Skeletal muscle cell (primary cell): ENCODE measurements around the gene HTRA3.

ENCODE experiments used
- DNase-seq: peaks from one replicate; pipeline ENCODE4 v3.0.0-alpha.2; 2010; ENCODE audit warnings: low read depth
- H3K4me3 ChIP-seq: 2 replicates; pipeline ENCODE4 v1.5.1; 2011; ENCODE audit warnings: low read depth, mild to moderate bottlenecking, control low read depth, low read length, moderate library complexity

The HTRA3 gene

DNA sequence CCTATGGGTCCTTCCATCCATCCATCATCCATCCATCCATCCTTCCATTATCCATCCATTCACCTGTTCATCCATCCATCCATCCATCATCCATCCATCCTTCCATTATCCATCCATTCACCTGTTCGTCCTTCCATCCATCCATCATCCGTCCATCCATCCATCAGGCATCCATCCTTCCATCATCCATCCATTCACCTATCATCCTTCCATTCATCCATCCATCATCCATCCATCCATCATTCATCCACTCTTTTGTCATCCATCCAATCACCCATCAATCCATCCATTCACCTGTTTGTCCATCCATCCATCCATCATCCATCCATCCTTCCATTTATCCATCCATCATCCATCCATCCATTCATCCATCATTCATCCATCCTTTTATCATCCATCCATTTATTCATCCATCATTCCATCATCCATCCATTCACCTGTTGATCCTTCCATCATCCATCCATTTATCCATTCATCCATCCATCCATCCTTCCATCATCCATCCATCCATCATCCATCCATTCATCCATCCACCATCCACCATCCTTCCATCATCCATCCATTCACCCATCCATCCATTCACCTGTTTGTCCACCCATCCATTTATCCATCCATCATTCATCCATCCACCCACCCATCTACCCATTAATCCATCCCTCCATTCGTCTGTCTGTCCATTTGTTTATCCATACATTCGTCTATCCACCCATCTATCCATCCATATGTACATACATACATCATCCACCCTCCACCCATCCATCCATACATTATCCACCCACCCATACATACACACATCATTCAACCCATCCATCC, 35.7 kb upstream of the HTRA3 start:
- no peak for DNase-seq
- H3K4me3 ChIP-seq, result no peak overlapping the region

DNA sequence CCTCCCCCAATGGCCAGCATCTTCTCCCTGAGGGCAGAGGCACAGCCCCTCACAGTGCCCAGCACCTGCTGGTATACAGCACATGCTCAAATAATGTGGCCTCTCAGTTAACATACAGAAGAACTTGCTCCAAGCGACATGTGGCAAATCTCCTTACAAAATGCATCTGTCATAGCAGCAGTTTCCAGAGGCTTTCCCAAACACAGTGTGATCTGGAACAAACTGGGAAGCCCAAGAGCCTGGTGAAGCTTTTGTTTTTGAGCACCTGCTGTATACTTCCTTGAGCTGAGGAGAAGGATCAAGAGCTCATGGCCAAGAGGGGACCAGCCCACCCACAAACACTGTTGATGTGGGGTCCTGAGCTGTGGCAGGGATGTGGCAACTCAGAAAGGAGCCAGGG, 34.8 kb upstream of the HTRA3 start:
- H3K4me3 ChIP-seq, result no peak overlapping the region
- DNase-seq, result no peak

DNA sequence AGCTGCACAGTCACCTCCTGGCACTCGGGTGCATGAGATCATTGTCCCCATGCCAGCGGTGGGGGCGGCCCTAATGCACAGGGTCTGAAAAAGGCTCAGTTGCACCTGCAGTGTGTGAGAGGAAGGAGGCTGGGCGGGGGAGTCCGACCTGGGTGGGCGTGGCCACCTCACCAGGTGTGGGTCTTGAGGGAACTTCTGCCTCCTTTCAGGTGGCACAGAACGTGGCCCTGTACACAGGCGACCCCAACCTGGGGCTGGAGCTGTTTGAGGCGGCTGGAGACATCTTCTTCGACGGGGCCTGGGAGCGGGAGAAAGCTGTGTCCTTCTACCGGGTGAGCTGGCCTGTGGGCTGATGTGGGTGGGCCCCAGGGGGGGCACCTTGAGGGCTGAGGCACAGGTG, 34.3 kb upstream of the HTRA3 start:
- no peak overlapping the region for H3K4me3 ChIP-seq
- DNase-seq, result no peak

DNA sequence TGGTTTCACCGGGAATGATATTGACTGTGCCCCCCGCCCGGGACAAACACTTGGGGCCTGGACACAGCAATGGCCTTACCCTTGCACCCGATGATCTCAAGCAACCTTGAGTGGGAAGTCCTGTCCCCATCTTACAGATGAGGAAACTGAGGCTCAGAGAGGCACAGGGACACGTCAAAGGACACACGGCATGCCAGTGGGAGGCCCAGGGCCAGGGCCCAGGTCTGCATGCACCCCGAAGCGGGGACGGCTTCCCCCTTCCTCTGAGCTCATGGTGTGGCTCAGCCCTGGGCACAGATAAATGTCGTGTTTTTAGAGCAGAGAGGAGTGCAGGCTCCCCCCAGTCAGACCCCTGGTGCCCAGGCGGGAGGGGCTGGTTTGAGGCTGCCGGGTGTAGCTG, 33.9 kb upstream of the HTRA3 start:
- no peak for DNase-seq
- no peak overlapping the region for H3K4me3 ChIP-seq

DNA sequence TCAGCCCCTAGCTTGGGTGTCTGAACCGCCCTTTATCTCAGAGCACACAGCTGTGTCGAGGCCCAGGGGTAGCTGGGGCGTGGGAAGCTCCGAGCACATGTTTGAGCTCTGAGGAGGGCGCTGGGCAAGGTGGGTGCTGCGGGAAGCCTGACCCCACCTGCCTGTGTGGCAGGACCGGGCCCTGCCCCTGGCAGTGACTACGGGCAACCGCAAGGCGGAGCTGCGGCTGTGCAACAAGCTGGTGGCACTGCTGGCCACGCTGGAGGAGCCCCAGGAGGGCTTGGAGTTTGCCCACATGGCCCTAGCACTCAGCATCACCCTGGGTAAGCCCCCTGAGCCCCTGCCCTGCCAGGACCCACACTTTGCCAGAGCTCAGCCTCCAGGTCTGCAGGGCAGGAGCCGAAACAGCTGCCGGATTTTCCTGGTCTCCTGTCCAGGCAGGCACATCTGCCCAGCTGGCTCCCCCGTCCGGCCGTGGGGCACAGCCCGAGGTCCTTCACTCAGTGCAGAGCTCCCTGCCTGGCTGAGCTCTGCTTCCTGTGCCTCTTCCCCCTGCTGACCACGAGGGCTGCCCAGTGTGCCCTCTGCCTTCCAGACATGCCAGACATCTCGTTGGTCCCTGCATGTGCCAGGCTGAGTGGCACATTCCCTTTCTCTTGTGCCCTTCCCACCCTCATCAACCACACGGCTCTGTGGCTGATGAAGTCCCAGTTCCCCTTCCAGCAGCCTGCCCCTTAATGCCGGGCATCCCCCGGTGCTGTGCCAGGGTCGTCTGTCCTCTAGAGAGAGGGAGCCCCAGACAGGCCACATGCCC, 33.2 kb upstream of the HTRA3 start:
- H3K4me3 ChIP-seq, result no peak overlapping the region
- no peak for DNase-seq

DNA sequence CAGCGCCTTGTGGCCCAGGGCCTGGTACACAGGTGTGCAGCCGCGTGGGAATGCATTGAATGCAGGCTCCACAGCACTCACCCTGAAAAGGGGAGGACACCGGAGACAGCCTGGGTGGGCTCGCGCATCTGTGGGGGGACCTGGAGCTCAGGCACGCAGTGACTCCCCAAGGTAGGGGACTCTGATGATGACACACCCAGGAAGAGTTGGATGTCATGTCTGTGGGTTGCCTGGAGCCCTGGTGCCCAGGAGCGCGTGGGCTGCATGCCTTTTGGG, 32.7 kb upstream of the HTRA3 start:
- H3K4me3 ChIP-seq, result no peak overlapping the region
- DNase-seq, result no peak

DNA sequence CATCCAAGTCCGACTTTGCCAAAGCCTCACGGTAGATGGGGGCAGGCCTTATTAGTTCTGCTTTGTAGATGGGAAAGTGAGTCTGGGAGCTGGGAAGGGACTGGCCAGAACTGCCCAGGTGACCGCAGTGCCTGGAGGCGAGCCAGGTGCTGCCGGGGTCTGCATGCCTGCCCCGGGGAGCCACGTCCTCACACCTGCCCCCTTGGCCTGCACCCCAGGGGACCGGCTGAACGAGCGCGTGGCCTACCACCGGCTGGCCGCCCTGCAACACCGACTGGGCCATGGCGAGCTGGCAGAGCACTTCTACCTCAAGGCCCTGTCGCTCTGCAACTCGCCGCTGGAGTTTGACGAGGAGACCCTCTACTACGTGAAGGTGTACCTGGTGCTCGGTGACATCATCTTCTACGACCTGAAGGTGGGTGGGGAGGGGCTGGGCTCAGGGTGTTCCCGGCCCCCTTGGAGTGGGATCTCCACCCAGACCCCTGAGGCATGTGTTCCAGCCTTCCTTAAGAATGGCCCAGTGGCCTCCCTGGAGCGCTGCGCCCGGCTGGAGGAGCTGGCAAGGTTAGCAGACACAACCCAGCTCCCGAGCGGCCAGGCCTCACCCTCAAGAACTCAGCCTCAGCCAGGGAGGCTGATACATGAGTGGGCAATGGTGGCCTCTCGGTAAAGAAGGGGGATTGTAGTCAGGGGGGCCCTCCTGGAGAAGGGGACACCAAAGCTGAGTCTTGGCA, 32.1 kb upstream of the HTRA3 start:
- no peak overlapping the region for H3K4me3 ChIP-seq
- no peak for DNase-seq

DNA sequence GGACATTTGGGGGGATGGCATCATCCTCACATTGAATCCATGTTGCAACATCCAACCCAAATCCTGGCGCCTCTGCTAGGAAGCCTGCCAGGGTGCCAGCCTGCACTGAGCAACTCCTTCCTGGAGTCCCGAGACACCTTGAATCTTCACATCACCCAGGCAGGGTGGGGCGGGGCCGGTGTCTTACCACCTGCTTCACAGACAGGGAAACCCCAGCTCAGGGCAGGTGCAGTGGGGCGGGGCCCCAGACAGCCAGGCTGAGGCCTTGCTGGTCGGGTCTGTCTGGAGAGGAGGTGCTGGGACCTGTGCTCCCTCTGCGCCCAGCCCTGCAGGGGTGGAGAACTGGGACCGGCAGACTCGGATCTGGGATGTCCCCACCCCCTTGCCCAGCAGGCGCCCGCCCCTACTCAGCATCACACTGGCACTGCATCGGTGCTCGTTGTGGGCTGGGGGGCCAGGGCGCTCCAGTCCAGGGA, 31.5 kb upstream of the HTRA3 start:
- no peak overlapping the region for H3K4me3 ChIP-seq
- DNase-seq, result no peak

DNA sequence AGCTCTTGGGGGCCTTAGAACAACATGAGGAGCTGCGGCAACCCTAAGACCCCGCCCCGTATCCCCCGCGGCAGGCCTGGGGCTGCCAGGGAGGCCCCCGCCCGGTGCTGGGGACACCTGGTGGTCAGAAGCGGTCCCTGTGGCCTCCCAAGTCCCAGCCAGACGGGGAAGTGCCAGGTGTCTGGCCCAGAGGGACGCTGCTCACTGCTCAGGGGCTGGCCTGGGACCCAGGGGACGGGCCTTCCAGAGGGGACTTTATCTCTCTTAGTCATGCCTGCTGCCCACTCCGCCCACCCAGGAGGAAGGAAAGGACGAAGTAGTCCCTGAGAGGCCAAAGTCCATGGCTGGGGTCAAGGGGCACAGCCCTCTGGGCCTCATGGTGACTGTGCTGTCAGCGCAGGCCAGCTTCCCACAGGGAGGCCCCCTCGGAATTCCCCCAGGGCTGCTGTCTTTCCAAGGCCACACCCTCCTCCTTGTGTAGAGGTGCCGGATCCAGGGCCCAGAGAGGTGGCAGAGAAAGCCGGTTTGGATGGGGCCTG, 31.0 kb upstream of the HTRA3 start:
- H3K4me3 ChIP-seq, result no peak overlapping the region
- DNase-seq, result no peak

DNA sequence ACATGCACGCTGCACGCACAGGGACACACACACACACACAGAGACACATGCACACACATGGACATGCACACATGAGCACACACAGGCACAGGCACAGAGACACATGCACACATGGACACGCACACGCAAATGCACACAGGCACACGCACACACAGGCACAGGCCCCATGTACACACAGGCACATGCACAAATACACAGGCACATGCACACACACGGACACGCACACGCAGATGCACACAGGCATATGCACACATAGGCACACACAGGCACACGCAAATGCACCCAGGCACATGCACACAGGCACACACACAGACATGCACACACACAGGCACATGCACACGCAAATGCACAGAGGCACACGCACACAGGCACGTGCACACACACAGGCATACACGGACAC, 30.3 kb upstream of the HTRA3 start:
- H3K4me3 ChIP-seq, result no peak overlapping the region
- DNase-seq, result no peak

DNA sequence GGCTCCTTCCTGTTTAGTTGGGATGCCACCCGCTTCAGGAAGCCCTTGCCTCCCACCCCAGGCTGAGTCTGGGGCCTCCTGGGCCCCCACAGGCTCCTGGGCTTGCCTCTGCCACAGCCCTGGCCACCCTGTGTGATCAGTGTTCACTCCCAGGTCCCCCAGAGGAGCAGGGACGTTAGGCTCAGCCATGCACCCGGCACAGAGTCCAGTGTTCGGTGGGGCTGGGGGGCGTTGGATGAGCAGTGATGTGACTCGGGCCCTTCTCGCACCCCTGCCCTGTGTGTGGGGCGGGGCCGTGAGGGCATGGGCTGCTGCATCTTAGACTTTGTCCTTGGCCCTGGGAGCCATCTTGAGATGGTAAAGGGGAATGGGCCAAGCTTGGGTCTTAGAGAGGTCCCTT, 29.9 kb upstream of the HTRA3 start:
- no peak for DNase-seq
- no peak overlapping the region for H3K4me3 ChIP-seq

DNA sequence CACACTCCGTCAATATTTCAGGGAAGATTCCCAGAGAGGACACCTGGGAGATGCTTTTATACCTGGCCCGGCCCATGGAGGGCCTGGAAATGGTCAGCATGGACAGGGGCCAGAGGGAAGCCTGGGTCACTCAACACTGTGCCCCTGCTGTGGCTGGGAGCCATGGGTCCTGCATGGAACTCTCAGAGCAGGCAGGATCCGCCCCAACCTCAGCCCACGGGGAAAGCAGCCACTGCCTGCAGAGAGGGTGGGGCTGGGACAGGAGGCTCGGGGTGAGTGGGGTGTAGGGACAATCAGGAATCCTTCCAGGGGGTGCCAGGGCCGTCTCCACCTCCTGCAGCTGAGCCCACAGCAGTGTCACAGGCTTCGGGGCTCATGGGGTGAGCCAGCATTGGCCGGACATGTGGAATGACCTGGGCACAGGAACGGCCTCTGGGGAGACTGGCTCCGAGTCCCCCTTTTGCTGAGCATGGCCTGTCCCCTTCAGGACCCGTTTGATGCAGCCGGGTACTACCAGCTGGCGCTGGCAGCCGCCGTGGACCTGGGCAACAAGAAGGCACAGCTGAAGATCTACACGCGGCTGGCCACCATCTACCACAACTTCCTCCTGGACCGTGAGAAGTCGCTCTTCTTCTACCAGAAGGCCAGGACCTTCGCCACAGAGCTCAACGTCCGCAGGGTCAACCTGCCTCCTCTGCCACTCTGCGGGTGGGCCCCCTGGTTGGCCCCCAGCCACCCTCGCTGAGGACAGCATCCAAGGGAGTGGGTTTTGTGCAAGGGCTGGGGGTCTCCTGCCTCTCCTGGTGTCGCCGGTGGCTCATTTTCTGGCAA, 29.1 kb upstream of the HTRA3 start:
- H3K4me3 ChIP-seq, result no peak overlapping the region
- DNase-seq, result no peak

DNA sequence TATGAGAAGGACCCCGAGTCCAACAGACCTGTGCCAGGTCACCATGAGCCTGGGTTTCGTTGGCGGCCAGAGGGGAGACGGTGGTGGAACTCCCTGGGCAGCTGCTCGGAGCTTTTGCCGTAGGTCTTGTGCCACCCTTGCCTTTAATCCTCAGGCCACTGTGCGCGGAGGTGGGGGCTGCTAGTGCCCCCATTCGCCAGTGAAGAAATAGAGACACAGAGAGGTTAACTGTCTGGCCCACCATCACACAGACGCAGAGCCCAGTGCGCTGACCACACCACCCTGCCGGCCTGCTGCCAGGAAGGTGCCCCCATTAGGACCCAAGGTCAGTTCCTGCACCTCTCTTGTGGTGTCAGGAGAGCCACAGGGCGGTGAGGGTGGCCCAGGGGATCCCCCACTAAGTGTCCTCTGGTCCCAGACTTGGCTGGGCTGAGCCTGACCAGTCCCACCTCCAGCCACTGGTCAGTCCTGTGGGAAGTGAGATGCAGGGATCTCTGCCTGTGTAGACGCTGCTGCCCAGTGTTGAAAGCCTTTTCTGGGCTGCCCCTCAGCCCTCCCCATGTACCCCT, 28.3 kb upstream of the HTRA3 start:
- no peak for DNase-seq
- H3K4me3 ChIP-seq, result no peak overlapping the region

DNA sequence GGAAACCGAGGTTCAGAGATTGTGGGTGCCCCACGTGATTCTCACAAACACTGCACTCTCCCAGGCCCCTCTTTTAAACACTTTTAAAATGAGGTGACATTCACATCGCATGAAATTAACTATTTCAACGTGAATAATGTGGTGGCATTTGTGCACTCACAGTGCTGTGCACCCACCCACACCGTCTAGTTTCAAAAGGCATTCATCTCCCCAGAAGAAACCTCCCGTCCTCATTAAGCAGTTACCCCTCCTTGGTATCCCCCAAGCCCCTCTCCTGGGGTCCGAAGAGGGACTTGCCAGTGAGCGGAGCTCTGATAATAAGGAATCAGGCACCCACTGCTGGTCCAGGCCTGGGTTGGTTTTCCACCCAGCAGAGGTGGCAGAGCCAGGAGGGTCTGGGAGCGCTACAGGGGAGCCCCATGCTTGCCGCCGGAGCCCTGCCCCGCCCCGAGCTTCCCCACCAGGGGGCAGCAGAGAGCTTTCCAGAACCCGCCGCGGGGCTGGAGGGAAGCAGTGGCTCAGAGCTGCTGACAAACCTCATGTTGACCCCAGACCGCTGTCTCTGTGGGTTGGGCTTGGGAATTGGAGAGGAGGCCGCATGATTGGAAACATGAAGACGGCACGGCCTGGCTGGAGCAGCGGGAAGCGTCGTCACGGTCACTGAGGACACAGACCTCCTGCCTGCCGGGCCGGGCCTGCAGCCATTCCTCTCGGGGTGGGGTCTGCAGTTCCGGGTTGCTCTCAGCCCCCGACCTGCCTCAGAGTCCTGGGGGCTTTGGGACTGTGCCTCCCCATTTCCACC, 27.5 kb upstream of the HTRA3 start:
- DNase-seq, result peak; percentile 73
- no peak overlapping the region for H3K4me3 ChIP-seq

DNA sequence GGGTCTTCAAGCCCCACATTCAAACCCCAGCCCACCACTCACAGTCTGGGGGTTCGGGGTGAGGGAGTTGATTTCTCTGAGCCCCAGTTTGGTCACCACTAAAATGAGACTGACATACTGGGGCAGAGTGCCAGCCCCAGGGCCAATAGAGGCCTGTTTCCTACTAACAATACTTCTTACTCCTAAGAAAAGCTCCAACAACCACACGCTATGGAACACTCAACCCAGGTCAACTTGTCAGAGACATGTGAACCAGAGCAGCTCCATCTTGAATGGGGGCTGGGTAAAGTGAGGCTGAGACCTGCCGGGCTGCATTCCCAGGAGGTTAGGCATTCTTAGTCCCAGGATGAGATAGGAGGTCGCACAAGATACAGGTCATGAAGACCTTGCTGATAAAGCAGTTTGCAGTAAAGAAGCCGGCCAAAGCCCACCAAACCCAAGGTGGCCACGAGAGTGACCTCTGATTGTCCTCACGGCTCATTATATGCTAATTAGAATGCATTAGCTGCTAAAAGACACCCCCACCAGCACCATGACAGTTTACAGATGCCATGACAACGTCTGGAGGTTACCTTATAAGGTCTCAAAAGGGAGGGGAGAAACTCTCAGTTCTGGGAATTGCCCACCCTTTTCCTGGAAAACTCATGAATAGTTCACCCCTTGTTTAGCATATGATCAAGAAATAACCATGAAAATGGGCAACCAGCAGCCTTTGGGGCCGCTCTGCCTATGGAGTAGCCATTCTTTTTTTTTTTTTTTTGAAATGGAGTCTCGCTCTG, 26.6 kb upstream of the HTRA3 start:
- no peak overlapping the region for H3K4me3 ChIP-seq
- no peak for DNase-seq

DNA sequence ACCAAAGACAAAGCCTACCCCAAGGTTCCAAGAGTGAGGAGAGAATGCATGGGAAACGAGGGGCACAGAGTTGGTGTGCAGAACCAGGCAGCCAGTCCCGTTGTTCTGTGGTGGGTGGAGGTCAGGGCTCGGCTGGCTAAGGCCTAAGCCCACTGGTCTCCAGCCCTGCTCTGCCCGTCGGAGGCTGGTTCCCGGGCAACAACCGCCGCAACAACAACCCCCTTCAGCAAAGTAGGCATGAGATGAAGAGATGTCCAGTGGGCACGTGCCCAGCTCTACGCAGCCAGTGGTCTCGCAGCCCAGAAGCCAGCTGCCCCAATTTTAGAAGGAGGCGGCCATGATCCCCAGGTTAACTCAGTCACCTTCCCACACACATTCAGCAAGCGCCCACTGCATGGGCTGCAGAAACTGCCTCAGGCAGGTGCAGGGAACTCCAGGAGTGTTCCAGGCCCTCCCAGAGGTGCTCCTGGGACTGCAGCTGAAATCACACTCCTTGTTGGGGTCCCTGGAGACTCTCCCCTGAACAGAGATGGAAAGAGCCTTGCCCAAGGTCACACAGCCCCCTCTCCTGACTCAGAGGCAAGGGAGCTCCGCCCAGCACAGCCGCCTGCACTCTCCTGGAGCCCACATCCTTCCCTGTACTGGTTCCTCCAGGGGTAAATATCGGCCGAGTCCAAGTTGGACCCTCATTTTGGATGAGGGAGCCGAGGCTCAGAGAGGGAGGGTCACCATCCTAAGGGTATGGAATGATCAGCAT, 25.4 kb upstream of the HTRA3 start:
- H3K4me3 ChIP-seq, result no peak overlapping the region
- DNase-seq, result no peak

DNA sequence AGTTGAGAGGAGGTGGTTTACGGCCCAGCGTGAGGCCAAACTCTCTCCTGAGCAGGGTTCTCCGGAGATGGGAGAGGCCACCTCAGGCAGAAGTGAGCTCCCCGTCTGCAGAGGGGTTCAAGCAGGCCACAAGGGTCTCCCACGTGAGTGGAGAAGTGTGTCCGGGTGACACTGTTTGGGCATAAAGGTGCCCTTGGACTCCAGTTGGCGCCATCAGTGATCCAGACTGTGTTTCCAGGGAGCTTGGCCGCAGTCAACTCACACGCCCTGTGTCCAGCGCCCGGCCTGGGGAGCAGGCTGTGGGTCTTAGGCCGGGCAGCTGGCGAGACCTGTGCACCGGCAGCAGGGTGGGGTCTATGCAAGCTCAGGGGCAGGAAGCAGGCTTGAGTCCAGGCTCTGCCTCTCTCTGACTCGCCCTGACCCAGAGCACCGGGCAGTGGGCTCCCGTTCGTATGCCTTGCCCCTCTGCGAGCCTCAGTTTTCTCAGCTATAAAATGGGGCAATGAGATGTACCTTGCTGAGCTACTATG, 24.6 kb upstream of the HTRA3 start:
- DNase-seq, result no peak
- no peak overlapping the region for H3K4me3 ChIP-seq
